Naive thymus-derived CD4-positive, alpha-beta T cell (primary cell): Measurements from ENCODE around the gene BAHD1. TPM values are rescaled to one million over a fixed set of nuclear protein-coding genes. Genes with fewer than 3 reads are reported as not detected.
"Not testable (repeated sequence)": the region's sequence is repeated elsewhere in the genome, so short reads cannot be mapped to it uniquely, and the experiment has no call there.

ENCODE experiments used
- ATAC-seq: fragments of 150-1000 bp; cut with Tn5 transposase; 2 replicates; pipeline ENCODE4 v1.10.0; 2021; ENCODE audit warnings: mild to moderate bottlenecking, moderate library complexity
- CTCF ChIA-PET: fragments of 350-600 bp; sonication (Branson Sonifier 250); formaldehyde crosslinking; loops from one replicate; lab custom pipeline; 2021; ENCODE audit warnings: antibody characterized with exemption; lab: Charles Lee
- POLR2A ChIA-PET: fragments of 350-600 bp; sonication (Branson Sonifier 250); formaldehyde crosslinking; loops from one replicate; lab custom pipeline; 2021; ENCODE audit warnings: antibody characterized with exemption, inconsistent platforms; lab: Charles Lee
- DNase-seq, 9 donors: peaks; one replicate each; pipeline versions ENCODE4 v3.0.0 to v3.0.0-alpha.2; 2020 to 2022; ENCODE audit warnings: mixed read lengths in 1 of 9
- H3K27ac ChIP-seq: one replicate; pipeline ENCODE4 v1.7.0; 2013; ENCODE audit warnings: mild to moderate bottlenecking, low read depth, low read length, moderate library complexity
- H3K27me3 ChIP-seq, 2 donors: one replicate each; pipeline ENCODE4 v1.7.0; 2013; ENCODE audit warnings: low read length in 2 of 2, mild to moderate bottlenecking in 2 of 2, moderate library complexity in 2 of 2; ENCODE audit not compliant: control insufficient read depth in 2 of 2, insufficient read depth in 2 of 2
- H3K36me3 ChIP-seq, 3 experiments: 1 replicate in 2 of 3; 2 replicates in 1 of 3; pipeline ENCODE4 v1.7.0; 2013; ENCODE audit warnings: low read length in 3 of 3, mild to moderate bottlenecking in 3 of 3, moderate library complexity in 1 of 3; ENCODE audit not compliant: insufficient read depth in 3 of 3, control insufficient read depth in 2 of 3
- H3K4me1 ChIP-seq, 2 donors: one replicate each; pipeline ENCODE4 v1.7.0; 2013; ENCODE audit warnings: low read length in 2 of 2, mild to moderate bottlenecking in 2 of 2, moderate library complexity in 1 of 2; ENCODE audit not compliant: control insufficient read depth in 2 of 2, insufficient read depth in 2 of 2
- H3K4me3 ChIP-seq: 2 replicates; pipeline ENCODE4 v1.7.0; 2013; ENCODE audit warnings: mild to moderate bottlenecking, low read length
- H3K9me3 ChIP-seq, 3 experiments: 1 replicate in 2 of 3; 2 replicates in 1 of 3; pipeline ENCODE4 v1.7.0; 2013; ENCODE audit warnings: low read length in 3 of 3; ENCODE audit not compliant: control insufficient read depth in 2 of 3
- H3K27ac Mint-ChIP-seq, 9 donors: one replicate each; pipeline ENCODE4 v1.8.0; 2020 to 2022; ENCODE audit warnings: mixed read lengths in 9 of 9, mild to moderate bottlenecking in 8 of 9, moderate library complexity in 5 of 9, inconsistent platforms in 2 of 9
- H3K27me3 Mint-ChIP-seq, 5 donors: one replicate each; pipeline ENCODE4 v1.8.0; 2021 to 2022; ENCODE audit warnings: mixed read lengths in 5 of 5, mild to moderate bottlenecking in 1 of 5
- H3K36me3 Mint-ChIP-seq, 5 donors: one replicate each; pipeline ENCODE4 v1.8.0; 2020 to 2022; ENCODE audit warnings: mixed read lengths in 5 of 5, mild to moderate bottlenecking in 3 of 5, inconsistent platforms in 1 of 5
- H3K4me1 Mint-ChIP-seq, 7 donors: one replicate each; pipeline ENCODE4 v1.8.0; 2020 to 2022; ENCODE audit warnings: mixed read lengths in 7 of 7, mild to moderate bottlenecking in 3 of 7, inconsistent platforms in 1 of 7
- H3K4me3 Mint-ChIP-seq, 10 donors: one replicate each; pipeline ENCODE4 v1.8.0; 2020 to 2022; ENCODE audit warnings: mild to moderate bottlenecking in 10 of 10, mixed read lengths in 10 of 10, moderate library complexity in 6 of 10, inconsistent platforms in 2 of 10
- H3K9me3 Mint-ChIP-seq, 11 donors: one replicate each; pipeline ENCODE4 v1.8.0; 2020 to 2022; ENCODE audit warnings: mixed read lengths in 11 of 11, mild to moderate bottlenecking in 4 of 11, inconsistent platforms in 1 of 11, moderate library complexity in 1 of 11
- intact Hi-C, 2 donors: fragments of 100-400 bp; cut with micrococcal nuclease; formaldehyde crosslinking; loops; one replicate each; pipeline ENCODE4 v1.15.1; 2023
- polyA plus RNA-seq, 2 donors: library from polyadenylated mRNA; unstranded; fragments of 300-500 nt; fragmentation: Illumina TruSeq; gene quantifications; one replicate each; pipeline ENCODE4 v1.2.3, GENCODE V29; 2021
- total RNA-seq, 6 experiments: library from RNA in 5 of 6; stranded (reverse) in 5 of 6; gene quantifications; 1 replicate in 5 of 6; 2 replicates in 1 of 6; pipeline ENCODE4 v1.2.3 and lab custom pipeline; 2021 to 2026

BAHD1 gene
- total and polyA plus RNA-seq, 7 experiments from 2014 or later: 2.2 to 48.8 (median 29.6) TPM

GRCh38 chr15:40452296-40453090 lies 11.7 kb downstream of the BAHD1 start:
- no peaks in the 10 kb centered on the region for H3K27me3 ChIP-seq
- peak overlapping the region; percentile 63 for H3K27ac ChIP-seq
- ATAC-seq (peak; percentile 50), DNase-seq (no peak)
- Mint-ChIP-seq H3K9me3 (no peaks in the 10 kb centered on the region), H3K36me3 (peaks cover 0 to 3% (median 0%) of the 10 kb centered on the region in 5 donors), H3K4me3 (peak overlapping the region; percentile 72 to 95 (median 86)), H3K27ac (peak overlapping the region; percentile 48 to 97 (median 93)), H3K27me3 (no peaks in the 10 kb centered on the region), H3K4me1 (peaks cover 68 to 99% (median 91%) of the 10 kb centered on the region in 7 donors)
- H3K4me1 ChIP-seq: peaks cover 39 to 67% of the 10 kb centered on the region in 2 donors
- intact Hi-C loops: loop anchor here in 1 of 2 donors (5.0 kb wide), 1 partner anchor 55 kb away; no protein-coding TSS in a partner anchor
- peak overlapping the region; percentile 35 for H3K4me3 ChIP-seq
- ChIA-PET POLR2A (interaction anchor here (0.6 to 7.2 kb wide), 8 partner anchors 8 to 144 kb away, joined by 3 to 90 read pairs (median 5); partner anchors contain the start of genes BAHD1, CHST14, KNSTRN and RPUSD2), CTCF (interaction anchor here (0.6 to 1.7 kb wide), 6 partner anchors 9 to 180 kb away, joined by 3 to 8 read pairs (median 3); partner anchors contain the start of gene BAHD1)
- H3K36me3 ChIP-seq: no peaks in the 10 kb centered on the region
- no peaks in the 10 kb centered on the region for H3K9me3 ChIP-seq

- Mint-ChIP-seq H3K27ac (peak overlapping the region; percentile 48 to 97 (median 93)), H3K4me3 (peak overlapping the region; percentile 72 to 95 (median 86)), H3K4me1 (peaks cover 74 to 91% (median 85%) of the 10 kb centered on the region in 7 donors)
- DNase-seq (peak in 6 of 9 donors; percentile 28 to 57 (median 54)), ATAC-seq (peak; percentile 74)
- H3K27ac ChIP-seq: peak overlapping the region; percentile 63
- H3K36me3 Mint-ChIP-seq, H3K9me3 ChIP-seq, H3K36me3 ChIP-seq, H3K9me3 Mint-ChIP-seq, H3K27me3 ChIP-seq, H3K27me3 Mint-ChIP-seq: not testable (repeated sequence)
- peak overlapping the region; percentile 35 for H3K4me3 ChIP-seq
- CTCF ChIA-PET: interaction anchor here (0.7 to 1.4 kb wide), 6 partner anchors 9 to 116 kb away, joined by 3 to 4 read pairs (median 4); partner anchors contain the start of gene BAHD1
- POLR2A ChIA-PET: interaction anchor here (1.2 to 7.2 kb wide), 7 partner anchors 9 to 115 kb away, joined by 4 to 90 read pairs (median 7); partner anchors contain the start of genes BAHD1 and RPUSD2
- H3K4me1 ChIP-seq: peaks cover 39 to 67% of the 10 kb centered on the region in 2 donors
- intact Hi-C loops: loop anchor here in 1 of 2 donors (2.0 to 5.0 kb wide), 2 partner anchors 17 to 53 kb away; partner anchors contain the start of gene CHST14
Observed at GRCh38 chr15:40453941-40454340, 13.2 kb downstream of the BAHD1 start.

- H3K9me3 Mint-ChIP-seq: no peaks in the 10 kb centered on the region
- POLR2A ChIA-PET: interaction anchor here (1.0 to 7.2 kb wide), 7 partner anchors 8 to 114 kb away, joined by 4 to 90 read pairs (median 7); partner anchors contain the start of genes BAHD1 and RPUSD2
- Histone ChIP-seq H3K27me3 (no peaks in the 10 kb centered on the region), H3K4me1 (peaks cover 39 to 70% of the 10 kb centered on the region in 2 donors), H3K36me3 (peaks cover 0 to 20% (median 0%) of the 10 kb centered on the region in 3 experiments), H3K9me3 (no peaks in the 10 kb centered on the region), H3K27ac (peak overlapping the region; percentile 63), H3K4me3 (peak overlapping the region; percentile 16)
- H3K36me3 Mint-ChIP-seq: no peaks in the 10 kb centered on the region
- intact Hi-C loops: loop anchor here (1.0 to 5.0 kb wide), 3 partner anchors 15 to 52 kb away; partner anchors contain the start of gene CHST14 (in 2 of the 2)
- DNase-seq: no peak
- H3K4me3 Mint-ChIP-seq: peak overlapping the region; percentile 72 to 95 (median 86)
- H3K27ac Mint-ChIP-seq: peak overlapping the region; percentile 48 to 97 (median 93)
- CTCF ChIA-PET: interaction anchor here (1.1 to 1.4 kb wide), 5 partner anchors 8 to 117 kb away, joined by 3 to 4 read pairs (median 4); partner anchors contain the start of gene BAHD1
- no peak for ATAC-seq
- no peaks in the 10 kb centered on the region for H3K27me3 Mint-ChIP-seq
- peaks cover 64 to 81% (median 76%) of the 10 kb centered on the region in 7 donors for H3K4me1 Mint-ChIP-seq
Observed at GRCh38 chr15:40454904-40455391, 14.2 kb downstream of the BAHD1 start.

- POLR2A ChIA-PET: interaction anchor here (0.6 to 2.0 kb wide), 4 partner anchors 9 to 131 kb away, joined by 3 to 6 read pairs (median 4); partner anchors contain the start of gene BAHD1
- intact Hi-C loops: no loop called here
- CTCF ChIA-PET: interaction anchor here (1.3 kb wide), 1 partner anchor 19 kb away, joined by 3 read pairs; no protein-coding TSS in a partner anchor
- H3K9me3 Mint-ChIP-seq: no peaks in the 10 kb centered on the region
- no peaks in the 10 kb centered on the region for H3K27me3 Mint-ChIP-seq
- ATAC-seq (no peak), DNase-seq (no peak)
- Histone ChIP-seq H3K4me1 (peaks cover 39 to 67% of the 10 kb centered on the region in 2 donors), H3K9me3 (no peaks in the 10 kb centered on the region), H3K27me3 (no peaks in the 10 kb centered on the region), H3K27ac (no peak overlapping the region), H3K36me3 (peaks cover 0 to 33% (median 0%) of the 10 kb centered on the region in 3 experiments), H3K4me3 (no peak overlapping the region)
- H3K36me3 Mint-ChIP-seq: no peaks in the 10 kb centered on the region
- peak overlapping the region in 7 of 10 donors; percentile 29 to 95 (median 77) for H3K4me3 Mint-ChIP-seq
- peaks cover 56 to 75% (median 67%) of the 10 kb centered on the region in 7 donors for H3K4me1 Mint-ChIP-seq
- H3K27ac Mint-ChIP-seq: peak overlapping the region; percentile 4 to 96 (median 62)
Observed at GRCh38 chr15:40456299-40456712, 15.6 kb downstream of the BAHD1 start.

GRCh38 chr15:40456738-40457137 lies 16.0 kb downstream of the BAHD1 start:
- intact Hi-C loops: no loop called here
- peaks cover 39 to 63% of the 10 kb centered on the region in 2 donors for H3K4me1 ChIP-seq

More at GRCh38 chr15:40456738-40457137, 16.0 kb downstream of the BAHD1 start:
- ChIA-PET POLR2A (interaction anchor here (0.6 to 2.0 kb wide), 5 partner anchors 8 to 131 kb away, joined by 3 to 6 read pairs (median 3); partner anchors contain the start of gene BAHD1), CTCF (interaction anchor here (0.6 to 1.3 kb wide), 2 partner anchors 19 to 95 kb away, joined by 3 read pairs; no protein-coding TSS in a partner anchor)
- H3K36me3 Mint-ChIP-seq: no peaks in the 10 kb centered on the region
- ATAC-seq: no peak
- peak overlapping the region in 8 of 9 donors; percentile 13 to 82 (median 60) for H3K27ac Mint-ChIP-seq
- H3K4me3 ChIP-seq: no peak overlapping the region
- H3K9me3 Mint-ChIP-seq: no peaks in the 10 kb centered on the region
- H3K27me3 Mint-ChIP-seq: no peaks in the 10 kb centered on the region
- peaks cover 51 to 70% (median 63%) of the 10 kb centered on the region in 7 donors for H3K4me1 Mint-ChIP-seq
- H3K36me3 ChIP-seq: peaks cover 0 to 36% (median 0%) of the 10 kb centered on the region in 3 experiments
- H3K27ac ChIP-seq: peak overlapping the region; percentile 45
- peak overlapping the region in 6 of 10 donors; percentile 29 to 95 (median 50) for H3K4me3 Mint-ChIP-seq
- no peak for DNase-seq
- no peaks in the 10 kb centered on the region for H3K27me3 ChIP-seq
- H3K9me3 ChIP-seq: no peaks in the 10 kb centered on the region
